GM04504 (cell line): ENCODE results near the gene BRD1.
A peak's percentile ranks its signal among the peaks of the same experiment; 100 is the strongest.
"Not testable (repeated sequence)": the region's sequence is repeated elsewhere in the genome, so short reads cannot be mapped to it uniquely, and the experiment has no call there.

Experiments
- DNase-seq: peaks from one replicate; pipeline ENCODE4 v3.0.0-alpha.2; 2012; ENCODE audit warnings: low read depth

Gene BRD1

DNA sequence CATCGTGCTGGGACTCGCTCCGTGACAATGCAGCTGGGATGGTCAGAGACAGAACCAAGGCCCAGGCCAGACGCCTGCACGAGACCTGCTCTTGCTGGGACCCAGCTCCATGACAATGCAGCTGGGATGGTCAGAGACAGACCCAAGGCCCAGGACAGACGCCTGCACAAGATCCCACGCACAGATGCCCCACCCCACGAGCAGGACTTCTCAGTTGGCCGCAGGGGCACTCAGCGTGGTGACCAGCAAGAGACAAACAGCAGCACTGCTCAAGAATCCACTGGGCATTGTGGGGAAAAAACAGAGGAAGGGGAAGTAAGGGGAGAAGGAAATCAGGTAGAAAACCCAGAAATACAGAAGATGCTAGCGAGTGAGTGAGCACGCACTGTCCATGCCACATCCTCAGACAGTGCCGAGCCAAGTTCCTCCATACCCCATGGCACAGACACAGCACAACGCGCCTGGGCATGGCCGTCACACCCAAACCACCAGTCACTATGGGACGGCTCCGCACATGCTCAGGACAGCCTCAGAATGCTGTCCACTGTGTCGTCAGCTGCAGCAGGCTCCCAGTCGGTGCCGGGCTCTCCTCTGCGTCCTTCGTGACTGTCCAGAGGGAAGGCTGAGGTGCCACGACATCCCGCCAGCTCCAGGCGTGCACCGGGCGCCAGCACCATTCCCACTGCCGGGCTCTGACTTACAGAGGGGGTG is 44.5 kb downstream of the BRD1 start:
- no peak for DNase-seq

DNA sequence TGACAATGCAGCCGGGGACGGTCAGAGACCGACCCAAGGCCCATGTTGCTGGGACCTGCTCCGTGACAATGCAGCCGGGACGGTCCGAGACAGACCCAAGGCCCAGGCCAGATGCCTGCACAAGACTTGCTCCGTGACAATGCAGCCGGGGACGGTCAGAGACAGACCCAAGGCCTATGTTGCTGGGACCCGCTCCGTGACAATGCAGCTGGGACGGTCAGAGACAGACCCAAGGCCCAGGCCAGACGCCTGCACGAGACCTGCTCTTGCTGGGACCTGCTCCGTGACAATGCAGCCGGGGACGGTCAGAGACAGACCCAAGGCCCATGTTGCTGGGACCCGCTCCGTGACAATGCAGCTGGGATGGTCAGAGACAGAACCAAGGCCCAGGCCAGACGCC is 45.8 kb downstream of the BRD1 start:
- not testable (repeated sequence) for DNase-seq

DNA sequence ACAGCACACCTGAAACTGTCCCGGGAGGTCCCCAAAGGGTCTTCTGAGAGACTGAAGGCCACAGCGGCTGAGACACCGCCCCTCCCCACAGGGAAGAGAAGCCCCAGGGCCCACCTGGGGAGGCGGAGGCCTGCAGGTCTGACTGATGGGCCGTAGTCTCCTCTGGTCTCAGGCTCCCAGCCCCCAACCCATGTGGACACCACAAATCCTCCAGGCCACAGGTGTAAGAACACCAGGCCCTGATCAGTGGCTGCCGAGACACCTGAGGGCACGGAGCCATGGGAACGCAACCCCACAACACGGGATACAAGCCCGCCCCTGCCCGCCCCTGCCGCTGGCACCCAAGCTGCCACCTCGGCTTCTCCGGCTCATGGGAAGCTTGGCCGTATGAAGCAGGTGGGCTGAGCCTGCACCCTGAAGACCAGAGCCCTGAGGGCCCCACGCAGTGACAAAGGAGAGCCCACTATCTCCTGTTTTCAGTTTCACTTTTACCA is 46.3 kb downstream of the BRD1 start:
- no peak for DNase-seq

DNA sequence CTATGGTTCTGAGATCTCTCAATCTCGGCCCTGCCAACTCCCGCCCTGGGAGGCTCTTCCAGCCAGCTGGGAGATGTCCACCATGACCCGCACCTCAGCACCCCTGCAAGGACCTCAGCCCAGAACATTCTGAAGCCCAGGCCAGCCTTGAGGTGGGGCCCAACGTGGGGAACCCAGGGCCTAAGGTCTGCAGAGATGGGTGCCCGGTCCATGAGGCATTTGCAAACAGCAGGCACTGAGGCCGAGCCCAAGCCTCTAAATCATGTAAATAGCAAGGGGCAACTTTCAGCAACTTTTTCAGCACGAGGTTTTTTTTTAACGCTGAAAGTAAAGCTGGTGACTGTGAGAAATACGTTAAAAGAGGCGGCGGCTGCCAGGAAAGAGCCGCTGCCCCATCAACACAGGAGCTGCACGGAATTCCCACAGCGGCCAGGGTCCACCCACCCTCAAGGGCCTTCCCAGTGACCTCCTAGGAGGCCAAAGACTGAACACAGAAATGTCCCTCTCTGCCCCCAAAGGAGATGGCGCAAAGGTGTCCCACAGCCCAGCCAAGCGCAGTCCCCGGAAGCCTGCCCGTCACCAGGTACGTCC is 46.9 kb downstream of the BRD1 start:
- no peak for DNase-seq

DNA sequence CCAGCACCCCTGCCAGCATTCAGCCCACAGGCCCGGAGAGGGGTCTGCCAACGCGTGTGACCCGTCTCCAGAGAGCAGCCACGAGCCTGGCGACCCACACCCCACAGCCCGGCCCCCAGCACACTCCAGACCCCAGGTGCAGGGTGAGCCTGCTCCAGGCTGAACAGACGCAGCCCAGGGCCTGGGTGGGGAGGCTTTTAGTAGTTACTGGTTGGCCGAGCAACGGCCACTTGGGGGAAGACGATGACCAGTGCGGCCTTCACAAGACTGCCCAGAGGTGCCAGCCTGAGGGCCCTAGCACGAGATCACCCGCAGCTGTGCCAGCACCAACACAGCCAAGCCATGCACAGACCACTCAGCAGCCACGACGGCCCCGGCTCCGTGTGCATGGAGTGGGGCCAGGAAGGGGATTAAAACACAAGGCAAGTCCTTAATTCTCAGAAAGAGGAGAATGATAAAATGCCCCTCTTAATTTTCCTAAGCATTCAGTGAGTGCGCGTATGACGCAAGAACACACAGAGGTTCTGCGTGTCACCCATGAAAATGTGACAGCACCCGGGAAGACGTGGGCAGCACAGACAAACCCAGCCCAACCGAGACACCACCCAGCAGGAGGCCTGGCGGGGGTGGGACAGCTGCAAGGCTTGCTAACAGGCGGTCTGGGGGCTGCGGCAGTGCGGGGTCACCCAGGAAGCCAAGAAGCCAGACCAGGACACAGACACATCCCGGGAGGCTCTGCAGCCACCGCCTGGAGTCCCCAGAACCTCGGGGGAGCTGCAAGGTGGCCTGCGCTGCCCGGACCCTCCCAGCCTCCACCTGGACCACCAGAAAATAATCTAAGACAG is 47.6 kb downstream of the BRD1 start:
- no peak for DNase-seq

DNA sequence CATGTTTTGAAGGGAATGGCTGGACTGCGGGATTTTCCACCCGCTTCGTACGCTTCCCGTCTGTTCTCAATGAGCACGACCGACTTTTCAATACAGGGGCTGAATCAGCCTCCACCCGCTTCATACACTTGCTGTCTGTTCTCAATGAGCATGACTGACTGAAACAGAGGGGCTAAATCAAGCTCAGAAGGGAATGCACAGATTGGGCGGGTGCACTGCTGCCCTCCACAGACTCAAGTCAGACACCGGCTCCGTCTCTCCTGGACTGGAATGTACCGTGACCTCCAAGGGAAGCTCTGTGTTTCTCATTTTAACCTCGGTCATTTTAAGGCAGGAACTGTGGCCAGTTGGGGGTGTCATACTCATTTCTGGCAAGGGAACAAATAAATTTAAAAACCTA is 48.5 kb downstream of the BRD1 start:
- no peak for DNase-seq

DNA sequence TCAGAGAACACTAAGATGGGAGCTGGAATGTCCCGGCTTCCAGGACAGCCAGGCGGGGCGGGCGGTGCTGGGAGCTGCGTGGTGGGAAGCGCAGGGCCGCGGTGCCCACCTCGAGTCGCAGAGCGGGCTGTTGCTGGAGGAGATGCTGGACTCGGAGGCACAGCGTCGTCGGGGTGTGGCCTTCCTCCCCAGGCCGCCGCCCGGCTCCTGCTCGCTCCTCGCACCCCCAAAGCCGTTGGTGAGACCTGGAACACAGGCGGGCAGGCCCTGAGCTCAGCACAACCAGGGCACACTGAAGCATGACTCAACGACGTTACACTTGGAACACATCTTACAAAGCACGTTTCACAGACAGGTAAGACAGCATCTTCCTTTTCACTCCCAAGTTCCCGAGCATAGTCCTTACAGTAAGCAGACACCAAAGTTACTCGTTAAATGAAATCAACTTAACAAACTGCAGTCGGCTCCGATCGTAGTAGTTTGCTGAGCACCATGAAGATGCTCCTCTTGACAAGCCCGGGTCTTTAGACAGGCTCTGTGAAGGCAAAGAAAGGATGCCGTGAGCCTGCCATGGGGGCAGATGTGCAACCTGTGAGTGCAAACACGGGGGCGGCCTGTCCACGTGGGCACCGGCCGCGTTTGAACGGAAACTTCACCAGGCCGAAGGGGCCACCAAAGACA is 50.0 kb downstream of the BRD1 start:
- DNase-seq: no peak

DNA sequence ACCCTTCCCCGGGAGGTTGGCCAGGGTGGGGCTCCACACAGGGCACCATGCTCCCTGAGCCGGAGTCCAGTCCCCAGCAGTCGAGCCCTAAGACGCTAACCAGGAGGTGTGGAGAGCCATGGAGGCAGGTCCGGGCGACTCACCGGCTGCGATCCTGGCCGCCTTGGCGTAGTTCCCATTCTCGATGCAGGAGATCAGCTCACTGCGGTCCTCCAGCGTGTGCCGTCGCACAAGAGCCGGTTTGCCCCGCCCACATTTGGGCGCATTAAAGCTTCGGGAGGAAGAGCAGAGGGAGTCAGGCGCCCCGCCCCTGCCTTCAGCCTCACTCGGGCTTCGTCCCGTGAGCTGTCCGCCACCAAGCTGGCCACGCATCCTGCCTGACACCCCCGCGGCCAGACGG is 50.8 kb downstream of the BRD1 start:
- no peak for DNase-seq

DNA sequence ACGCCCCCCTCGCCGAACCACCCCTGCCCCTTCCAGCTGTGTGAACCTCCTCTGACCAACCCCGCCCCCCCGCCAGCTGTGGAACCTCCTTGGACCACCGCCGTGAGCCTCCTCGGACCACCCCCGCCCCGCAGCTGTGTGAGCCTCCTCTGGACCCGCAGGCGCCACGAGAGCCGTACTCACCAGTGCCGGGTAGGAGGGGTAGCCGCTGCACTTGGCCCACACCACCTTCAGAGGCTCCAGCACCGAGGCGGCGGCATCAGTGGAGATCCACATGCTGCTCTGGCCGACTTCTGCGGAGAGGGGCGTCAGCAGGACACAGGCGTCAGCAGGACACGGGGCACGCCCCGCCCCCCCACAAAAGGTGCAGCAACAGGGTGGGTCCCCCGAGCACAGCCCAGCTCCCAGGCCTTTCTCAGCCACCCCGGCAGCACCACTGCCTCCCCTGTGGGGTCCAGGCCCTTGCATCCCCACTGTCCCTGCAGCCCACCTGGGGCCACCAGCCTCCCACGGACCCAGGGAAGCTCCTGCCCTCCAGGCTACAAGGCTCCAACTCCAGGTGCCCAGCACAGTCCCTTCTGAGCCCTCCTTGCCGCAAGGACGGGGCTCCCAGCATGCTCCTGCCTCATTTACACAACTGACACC is 51.7 kb downstream of the BRD1 start:
- no peak for DNase-seq

DNA sequence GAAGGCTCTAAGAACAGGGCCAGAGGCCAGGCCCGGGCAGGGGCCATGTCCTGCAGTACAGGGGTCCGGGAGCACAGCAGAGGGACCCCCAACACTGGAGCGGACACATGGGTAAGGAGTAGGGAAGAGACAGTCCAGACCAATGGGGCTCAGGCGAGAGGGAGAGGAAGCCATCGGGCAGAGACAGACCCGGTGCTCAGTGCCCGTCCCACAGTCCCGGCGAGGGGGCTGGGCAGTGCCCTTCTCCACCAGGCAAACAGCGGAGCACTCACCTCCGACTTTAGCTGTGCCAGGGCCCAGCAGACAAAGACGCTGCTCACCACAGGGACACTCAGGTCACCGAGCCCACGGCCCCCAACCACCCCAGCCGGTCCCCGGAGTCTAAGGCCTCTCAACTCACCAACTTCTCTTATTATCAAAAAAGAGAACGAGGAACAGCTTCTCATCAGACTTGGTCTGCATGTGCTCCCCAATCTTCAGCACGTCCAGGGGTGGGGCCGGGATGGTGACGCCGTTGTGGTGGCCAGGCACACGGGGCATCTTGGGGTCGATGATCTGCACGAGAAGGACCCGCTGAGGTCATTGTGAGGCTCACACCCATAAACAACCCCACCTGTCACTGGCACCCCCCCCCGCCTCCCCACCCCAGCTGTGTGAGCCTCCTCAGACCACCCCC is 52.3 kb downstream of the BRD1 start:
- DNase-seq: no peak

DNA sequence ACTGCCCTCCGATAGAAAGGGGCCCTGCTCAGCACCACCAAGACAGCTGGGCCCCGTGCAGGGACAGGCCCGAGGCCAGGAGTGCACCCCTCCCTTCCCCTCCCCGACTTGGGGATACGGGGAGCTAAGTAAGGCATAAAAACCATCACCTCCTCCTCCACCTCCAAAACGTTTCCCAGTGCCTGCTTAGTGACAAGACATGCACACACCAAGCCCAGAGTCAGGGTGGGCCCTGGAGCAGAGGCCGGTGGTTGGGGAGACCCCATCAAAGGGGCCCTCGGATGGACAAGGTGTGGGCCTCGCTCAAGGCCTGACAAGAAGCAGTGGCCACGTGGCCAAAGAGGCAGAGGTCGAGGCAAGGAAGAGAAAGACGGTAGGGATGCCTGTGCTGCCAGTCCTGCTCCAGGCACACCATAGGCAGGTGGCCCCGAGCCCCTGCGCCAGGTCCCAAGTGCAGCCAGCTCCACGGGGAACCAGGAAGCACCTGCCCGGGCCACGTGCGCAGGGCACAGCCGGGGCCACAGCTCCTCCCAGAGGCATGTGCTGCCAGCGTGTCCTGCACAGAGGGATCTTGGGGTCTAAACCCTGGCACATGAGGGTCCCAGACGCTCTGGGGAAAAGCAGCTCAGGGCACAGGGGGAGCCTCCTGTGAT is 53.0 kb downstream of the BRD1 start:
- no peak for DNase-seq

DNA sequence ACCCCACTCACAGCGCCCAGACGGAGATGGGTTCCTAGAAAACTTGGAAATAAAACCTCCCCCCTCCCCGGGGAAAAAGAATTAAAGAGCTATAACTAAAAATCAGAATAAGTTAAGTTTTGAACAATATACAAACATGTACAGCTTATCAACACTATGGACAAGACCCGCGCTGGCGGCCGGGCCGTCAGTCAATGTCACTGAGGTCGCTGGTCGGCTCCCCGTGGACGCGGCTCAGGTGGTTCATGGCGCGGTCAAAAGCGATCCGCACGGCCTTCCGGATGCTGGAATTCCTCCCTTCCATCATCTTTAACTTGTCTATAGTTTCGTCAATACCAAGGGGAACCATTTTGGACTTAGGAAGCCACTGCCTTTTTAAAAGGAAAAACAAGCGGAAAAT is 53.6 kb downstream of the BRD1 start:
- no peak for DNase-seq

DNA sequence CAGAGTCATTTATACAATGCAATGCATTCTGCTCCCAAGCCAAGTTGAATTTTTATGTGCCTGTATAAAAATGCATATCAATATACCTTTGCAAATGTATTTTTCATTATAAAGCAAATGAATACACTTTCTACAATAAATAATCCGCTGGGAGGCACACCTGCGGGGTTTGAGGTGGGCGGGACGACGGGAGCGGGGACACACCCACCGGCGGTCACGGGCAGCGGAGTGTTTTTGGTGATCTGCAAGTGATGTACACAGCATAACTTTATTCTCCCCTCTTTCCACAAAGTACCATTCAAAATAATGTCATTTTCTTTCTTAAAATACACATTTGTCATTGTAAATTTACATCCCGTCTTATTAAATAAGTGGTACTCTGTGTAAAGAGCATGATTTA is 54.1 kb downstream of the BRD1 start:
- no peak for DNase-seq

DNA sequence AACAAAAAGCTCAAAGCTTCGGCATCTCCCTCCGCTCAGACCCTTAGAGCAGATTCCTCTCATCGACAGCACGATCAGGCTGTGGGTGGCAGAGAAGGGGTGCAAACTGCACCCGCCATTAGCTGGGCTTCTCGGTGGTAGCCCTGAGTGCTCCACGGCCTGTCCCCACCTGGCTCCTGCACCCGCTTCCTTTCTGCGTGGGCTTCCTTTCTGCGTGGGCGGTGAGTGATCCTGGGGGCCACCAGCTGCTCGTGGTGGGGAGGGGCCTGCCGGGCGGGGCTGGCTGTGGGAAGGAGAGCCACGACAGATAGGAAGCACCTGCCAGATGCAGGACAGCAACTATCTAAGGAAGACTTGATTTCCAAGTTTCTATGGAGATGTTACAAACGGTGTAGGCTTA is 55.0 kb downstream of the BRD1 start:
- no peak for DNase-seq

DNA sequence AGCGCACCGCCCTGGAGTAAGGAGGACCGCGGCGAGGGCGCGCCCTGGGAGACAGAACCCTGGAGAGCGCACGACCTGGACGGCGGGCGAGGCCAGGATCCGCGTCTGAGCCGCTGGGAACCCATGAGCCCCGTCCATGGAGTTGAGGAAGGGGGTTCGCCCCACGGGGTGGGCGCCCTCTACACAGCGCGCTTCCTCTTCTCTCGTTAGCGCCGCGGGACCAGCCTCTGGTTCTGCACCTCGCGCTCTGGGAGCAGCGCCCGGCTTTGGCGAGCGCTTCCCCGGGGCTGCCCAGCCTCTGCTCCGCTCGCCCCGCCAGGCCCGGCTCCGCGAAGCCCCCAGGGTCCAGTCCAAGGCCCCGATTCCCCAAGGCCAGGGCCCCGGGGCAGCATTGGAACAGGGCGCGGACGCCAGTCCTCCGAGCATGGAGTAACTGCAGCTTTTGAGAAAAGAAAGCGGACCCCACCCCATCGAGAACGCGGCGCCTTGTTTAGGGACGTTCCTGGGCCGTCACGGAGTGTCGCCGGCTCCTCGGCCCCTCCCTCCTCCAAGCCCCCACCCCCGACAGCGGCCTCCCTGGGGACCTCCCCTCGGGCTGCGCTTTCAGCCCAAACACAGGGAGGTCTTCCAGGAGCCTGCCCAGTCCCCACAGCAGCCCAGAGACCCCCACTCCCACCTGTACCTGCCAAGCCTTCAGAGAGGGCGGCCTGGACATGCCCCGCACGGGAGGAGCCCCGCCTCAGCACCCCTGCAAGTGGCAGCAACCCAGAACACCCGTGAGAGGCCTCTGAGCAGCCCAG is 56.2 kb downstream of the BRD1 start:
- no peak for DNase-seq

DNA sequence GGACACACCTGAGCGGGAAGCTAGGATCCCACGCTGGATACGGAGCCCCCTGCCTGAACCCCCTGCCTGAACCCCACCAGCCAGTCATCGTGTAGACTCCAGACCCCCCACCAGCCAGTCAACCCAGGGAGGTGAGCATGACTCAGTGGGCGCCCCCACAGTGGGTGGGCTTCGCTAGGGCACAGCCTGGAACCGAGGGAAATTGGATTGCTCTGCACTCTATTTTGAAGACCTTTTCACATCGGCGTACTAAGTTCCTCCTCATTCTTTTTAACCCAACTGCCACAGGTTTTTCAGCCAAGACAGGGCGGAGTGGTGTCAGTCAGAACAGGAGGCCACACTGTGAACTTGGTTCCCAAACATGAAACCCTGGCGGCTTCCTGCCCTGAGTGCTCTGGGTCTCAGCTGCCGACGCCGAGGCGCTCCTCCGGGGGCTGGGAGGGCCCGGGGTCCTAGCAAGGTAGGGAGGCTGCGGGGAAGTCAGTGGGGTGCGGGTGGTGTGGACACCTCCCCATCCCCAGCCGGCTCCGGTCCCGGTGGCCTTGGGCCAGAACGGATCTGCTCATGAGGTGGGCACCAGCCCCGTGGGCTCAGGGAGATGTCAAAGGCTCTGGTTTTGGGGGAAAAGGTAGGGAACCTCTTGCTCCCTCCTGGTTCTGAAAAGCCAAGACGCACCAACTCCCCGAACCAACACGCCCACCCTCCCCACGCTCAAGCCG is 57.0 kb downstream of the BRD1 start:
- no peak for DNase-seq

DNA sequence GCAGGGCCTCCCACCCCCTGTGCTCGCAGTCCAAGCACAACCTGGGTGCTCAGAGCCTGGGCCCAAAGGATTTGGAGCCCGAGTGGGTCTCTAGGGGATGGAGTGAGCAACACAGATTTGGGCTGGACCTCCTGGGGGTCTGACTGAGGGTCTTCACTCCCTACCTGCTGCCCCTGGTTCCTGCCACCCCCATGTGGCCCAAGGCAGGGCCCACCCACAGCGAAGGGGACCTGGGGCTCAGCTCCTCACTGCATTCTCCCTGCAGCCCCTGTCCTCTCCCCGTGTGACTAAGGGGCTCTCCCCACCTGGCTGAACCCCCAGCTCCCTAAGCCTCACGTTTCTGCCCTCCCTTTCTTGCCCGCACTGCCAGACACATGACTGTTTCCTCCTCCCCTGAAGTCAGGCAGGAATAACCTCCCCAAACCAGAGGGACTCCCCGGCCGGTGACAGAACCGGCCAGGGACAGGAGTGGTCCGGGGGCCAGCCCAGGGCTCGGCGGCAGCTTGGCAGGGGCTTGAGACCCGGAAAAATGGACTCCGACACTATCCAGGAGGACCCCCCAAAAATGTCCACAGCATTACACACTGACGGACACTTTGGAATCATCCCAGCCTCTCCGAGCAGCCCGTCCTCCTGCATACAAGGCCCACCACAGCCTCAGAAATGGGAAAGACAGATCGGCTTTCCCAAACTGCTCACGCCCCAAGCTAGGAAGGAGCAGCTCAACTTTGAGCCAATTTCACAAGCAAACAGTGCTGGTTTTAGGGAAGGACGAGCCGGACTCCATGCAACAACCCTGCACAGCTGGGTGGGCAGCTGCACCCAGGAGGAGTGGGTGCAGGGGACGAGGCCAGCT is 57.8 kb downstream of the BRD1 start:
- DNase-seq: no peak

DNA sequence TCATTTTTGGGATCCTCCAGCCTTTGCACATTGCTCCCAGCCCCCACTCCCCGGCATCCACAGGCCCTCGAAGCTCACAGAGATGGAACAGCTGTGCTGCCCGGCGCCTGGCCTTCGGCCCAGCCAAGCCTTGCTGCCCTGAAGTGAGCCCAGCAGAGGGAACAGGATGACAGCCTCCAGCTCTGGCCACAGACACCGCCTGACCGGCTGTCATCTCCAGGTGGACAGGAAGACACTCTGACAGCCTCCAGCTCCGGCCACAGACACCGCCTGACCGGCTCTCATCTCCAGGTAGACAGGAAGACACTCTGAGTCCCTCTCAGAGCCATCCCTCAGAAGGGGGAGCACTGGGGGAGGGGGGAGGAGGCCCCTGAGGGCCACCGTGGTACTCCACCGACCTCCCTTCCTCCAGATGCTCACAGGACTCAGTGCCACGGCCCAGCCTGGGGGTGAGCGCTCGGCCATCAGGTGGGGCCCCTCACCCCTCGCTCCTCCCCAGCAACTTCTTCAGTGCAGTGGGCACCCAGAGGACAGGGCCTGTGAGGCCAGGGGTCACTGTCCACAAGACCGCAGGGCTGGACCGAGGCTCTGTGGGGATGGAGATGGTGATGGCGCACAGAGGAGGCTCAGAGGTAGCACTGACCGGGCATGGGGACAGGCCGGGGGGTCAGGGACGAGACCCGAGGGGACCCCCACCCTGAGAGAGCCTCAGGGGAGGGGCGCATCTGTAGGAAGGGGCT is 58.6 kb downstream of the BRD1 start:
- DNase-seq: peak; percentile 17
